HEK293T (cell line): ENCODE data around the gene MYADML2.

Source experiments
- CTCF ChIA-PET: fragments of 350-600 bp; formaldehyde crosslinking; extraction: SDS; loops from one replicate; lab custom pipeline; 2021; ENCODE audit warnings: antibody characterized with exemption, inconsistent platforms; lab: Yijun Ruan, JAX
- POLR2A ChIA-PET: fragments of 350-600 bp; formaldehyde crosslinking; extraction: SDS; loops from one replicate; lab custom pipeline; 2020; ENCODE audit warnings: antibody characterized with exemption, inconsistent platforms; lab: Yijun Ruan, JAX
- DNase-seq: peaks from one replicate; pipeline ENCODE4 v3.0.0; 2012; ENCODE audit warnings: mixed read lengths; ENCODE audit errors: extremely low spot score
- ARNT ChIP-seq: fragments of 450-650 bp; IDR thresholded peaks from 2 replicates; pipeline ENCODE4 v1.6.1; 2017; ENCODE audit warnings: mild to moderate bottlenecking
- BHLHE40 ChIP-seq: fragments of 450-650 bp; IDR thresholded peaks from 2 replicates; pipeline ENCODE4 v1.6.1; 2016; ENCODE audit warnings: mild to moderate bottlenecking, moderate library complexity, borderline replicate concordance
- CTBP1 ChIP-seq: fragments of 450-650 bp; IDR thresholded peaks from 2 replicates; pipeline ENCODE4 v1.6.1; 2016; ENCODE audit warnings: borderline replicate concordance
- ELF4 ChIP-seq: fragments of 450-650 bp; IDR thresholded peaks from 2 replicates; pipeline ENCODE4 v1.6.1; 2017; ENCODE audit warnings: antibody characterized with exemption
- FOXA1 ChIP-seq: fragments of 450-650 bp; IDR thresholded peaks from 2 replicates; pipeline ENCODE4 v1.6.1; 2016; ENCODE audit warnings: mild to moderate bottlenecking
- FOXK2 ChIP-seq: fragments of 450-650 bp; IDR thresholded peaks from 2 replicates; pipeline ENCODE4 v1.6.1; 2016; ENCODE audit warnings: mild to moderate bottlenecking
- FOXM1 ChIP-seq: fragments of 450-650 bp; IDR thresholded peaks from 2 replicates; pipeline ENCODE4 v1.6.1; 2017; ENCODE audit warnings: mild to moderate bottlenecking, borderline replicate concordance
- HDGF ChIP-seq: fragments of 450-650 bp; IDR thresholded peaks from 2 replicates; pipeline ENCODE4 v1.6.1; 2017; ENCODE audit warnings: antibody characterized with exemption, borderline replicate concordance
- L3MBTL2 ChIP-seq: fragments of 450-650 bp; conservative IDR thresholded peaks from 2 replicates; pipeline ENCODE4 v1.6.1; 2016; ENCODE audit warnings: mild to moderate bottlenecking
- LEF1 ChIP-seq: fragments of 450-650 bp; IDR thresholded peaks from 2 replicates; pipeline ENCODE4 v1.6.1; 2017; ENCODE audit warnings: mild to moderate bottlenecking, borderline replicate concordance
- NFRKB ChIP-seq: fragments of 450-650 bp; IDR thresholded peaks from 2 replicates; pipeline ENCODE4 v1.6.1; 2016; ENCODE audit warnings: mild to moderate bottlenecking, moderate library complexity
- SP1 ChIP-seq: fragments of 450-650 bp; IDR thresholded peaks from 2 replicates; pipeline ENCODE4 v1.6.1; 2017
- SUZ12 ChIP-seq: fragments of 450-650 bp; IDR thresholded peaks from 2 replicates; pipeline ENCODE4 v1.6.1; 2016; ENCODE audit warnings: mild to moderate bottlenecking
- TARDBP ChIP-seq: fragments of 450-650 bp; IDR thresholded peaks from 2 replicates; pipeline ENCODE4 v1.6.1; 2016
- ZNF384 ChIP-seq: fragments of 450-650 bp; IDR thresholded peaks from 2 replicates; pipeline ENCODE4 v1.6.1; 2016
- TF ChIP-seq, protein P1 (sequence below): fragments of 450-650 bp; IDR thresholded peaks from 2 replicates; pipeline ENCODE4 v1.6.1; 2016

Gene MYADML2

DNA sequence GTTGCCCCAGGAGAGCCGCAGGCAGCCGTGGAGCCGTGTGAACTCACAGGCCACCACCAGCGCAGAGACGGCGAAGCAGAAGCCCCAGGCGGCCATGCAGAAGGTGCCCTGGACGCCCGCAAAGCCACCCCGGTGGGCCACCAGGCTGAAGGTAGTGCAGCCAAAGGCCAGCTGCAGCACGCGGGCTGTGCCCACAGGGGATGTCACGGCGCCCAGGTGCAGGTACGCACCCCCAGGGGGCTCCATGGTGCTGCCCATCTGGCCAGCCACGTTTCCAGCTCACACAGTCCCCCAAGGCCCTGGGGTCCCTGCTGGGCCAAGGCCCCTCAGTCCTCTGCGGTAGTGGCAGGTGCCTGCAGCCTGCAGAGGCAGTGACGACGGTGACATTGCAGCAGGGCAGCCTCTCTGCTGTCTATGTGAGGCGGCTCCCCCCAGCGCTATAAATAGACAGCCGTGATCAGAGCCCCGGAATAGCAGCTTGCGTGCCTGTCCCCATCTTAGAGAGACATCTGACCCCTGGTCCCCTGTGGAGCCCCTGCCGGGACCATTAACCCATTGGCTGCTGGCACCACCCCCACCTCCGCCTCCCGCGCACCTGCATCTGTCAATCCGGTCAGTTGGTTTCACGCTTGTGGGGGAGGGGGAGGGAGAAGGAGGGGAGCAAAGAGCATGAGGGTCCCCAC, 5.4 kb downstream of the MYADML2 start:
- ChIA-PET CTCF (no interaction called here), POLR2A (interaction anchor here (0.8 to 3.3 kb wide), 2 partner anchors 10 to 15 kb away, joined by 3 to 13 read pairs; no protein-coding TSS in a partner anchor)
- TF ChIP-seq HDGF = peak; percentile 4; the same call in 1 of the 2 replicates
- TF ChIP-seq, protein P1, sequence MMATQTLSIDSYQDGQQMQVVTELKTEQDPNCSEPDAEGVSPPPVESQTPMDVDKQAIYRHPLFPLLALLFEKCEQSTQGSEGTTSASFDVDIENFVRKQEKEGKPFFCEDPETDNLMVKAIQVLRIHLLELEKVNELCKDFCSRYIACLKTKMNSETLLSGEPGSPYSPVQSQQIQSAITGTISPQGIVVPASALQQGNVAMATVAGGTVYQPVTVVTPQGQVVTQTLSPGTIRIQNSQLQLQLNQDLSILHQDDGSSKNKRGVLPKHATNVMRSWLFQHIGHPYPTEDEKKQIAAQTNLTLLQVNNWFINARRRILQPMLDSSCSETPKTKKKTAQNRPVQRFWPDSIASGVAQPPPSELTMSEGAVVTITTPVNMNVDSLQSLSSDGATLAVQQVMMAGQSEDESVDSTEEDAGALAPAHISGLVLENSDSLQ = no peak
- DNase-seq = no peak

DNA sequence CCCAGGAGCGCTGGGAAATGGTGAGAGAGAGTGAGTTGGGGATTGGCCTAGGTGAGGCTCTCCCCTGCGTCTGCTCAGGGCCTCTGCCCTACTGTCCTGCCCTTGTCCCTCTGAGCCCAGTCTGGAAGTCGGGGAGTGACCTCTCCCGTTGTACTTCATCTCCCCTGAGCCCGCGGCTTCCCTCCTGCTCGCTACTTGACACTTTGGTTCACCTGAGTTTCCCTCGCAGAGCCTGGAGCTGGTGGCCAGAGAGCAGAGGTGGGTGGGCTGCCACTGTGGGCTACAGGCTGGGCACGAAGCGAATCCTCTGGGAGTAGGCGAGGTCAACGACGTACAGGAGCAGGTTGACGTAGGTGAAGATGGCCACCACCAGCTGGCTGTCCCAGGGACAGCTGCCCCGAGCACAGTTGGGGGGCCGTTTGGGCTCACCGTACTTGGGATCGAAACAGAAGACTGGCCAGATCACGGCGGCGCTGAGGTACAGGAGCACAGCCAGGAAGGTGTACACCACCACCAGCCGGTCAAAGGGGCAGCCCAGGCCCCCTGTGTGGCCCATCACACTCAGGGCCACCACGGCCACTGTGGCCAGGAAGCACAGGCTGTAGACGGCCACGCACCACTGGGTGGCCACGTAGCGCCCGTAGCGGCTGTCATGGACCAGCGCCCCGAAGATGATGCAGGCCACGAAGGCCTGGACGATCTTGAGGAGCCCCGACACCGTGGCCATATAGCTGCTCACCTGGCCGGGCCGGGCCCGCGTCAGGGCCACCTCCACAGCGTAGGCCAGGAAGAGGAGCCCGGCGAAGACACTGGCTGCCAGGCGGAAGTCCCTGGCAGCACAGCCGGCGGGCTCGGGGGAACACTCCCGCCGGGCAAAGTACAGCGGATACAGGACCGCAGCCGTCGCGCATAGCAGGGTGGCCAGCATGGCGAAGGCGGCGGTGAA, 6.2 kb downstream of the MYADML2 start:
- DNase-seq = no peak
- TF ChIP-seq FOXM1 = no peak
- no peak for TF ChIP-seq LEF1
- no peak for TF ChIP-seq SP1
- no peak for TF ChIP-seq NFRKB
- CTCF ChIA-PET = no interaction called here
- POLR2A ChIA-PET = interaction anchor here (0.8 to 1.2 kb wide), 2 partner anchors 10 to 14 kb away, joined by 3 to 5 read pairs; no protein-coding TSS in a partner anchor

DNA sequence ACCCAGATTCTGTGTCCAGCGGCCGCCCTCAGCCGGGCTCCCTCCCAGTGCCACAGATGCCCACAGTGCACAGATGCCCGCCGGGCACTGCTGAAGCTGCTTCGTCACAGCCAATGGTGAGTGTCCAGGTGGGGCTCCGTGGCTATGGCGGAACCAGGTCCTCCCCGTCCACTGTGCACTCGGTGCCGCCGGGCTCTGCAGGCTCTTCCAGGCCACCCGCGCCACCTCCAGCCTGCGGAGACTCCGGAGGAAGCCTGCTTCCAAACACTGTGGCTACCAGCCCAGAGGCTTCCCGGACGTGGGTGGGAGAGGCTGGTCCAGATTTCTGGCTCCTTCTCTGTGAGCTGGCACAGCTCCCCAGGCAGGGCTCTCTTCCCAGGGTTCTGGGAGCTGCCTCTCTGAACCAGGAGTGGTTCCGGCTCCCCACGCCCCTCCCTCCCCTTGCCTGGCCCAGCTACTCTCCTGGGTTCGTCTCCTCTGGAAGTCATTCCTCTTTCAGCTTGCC, 7.1 kb downstream of the MYADML2 start:
- CTCF ChIA-PET = no interaction called here
- DNase-seq = no peak
- no peak for TF ChIP-seq FOXK2
- no peak for TF ChIP-seq ZNF384
- no peak for TF ChIP-seq BHLHE40
- TF ChIP-seq ELF4 = no peak
- POLR2A ChIA-PET = interaction anchor here (1.2 kb wide), 1 partner anchor 9 kb away, joined by 5 read pairs; no protein-coding TSS in a partner anchor

DNA sequence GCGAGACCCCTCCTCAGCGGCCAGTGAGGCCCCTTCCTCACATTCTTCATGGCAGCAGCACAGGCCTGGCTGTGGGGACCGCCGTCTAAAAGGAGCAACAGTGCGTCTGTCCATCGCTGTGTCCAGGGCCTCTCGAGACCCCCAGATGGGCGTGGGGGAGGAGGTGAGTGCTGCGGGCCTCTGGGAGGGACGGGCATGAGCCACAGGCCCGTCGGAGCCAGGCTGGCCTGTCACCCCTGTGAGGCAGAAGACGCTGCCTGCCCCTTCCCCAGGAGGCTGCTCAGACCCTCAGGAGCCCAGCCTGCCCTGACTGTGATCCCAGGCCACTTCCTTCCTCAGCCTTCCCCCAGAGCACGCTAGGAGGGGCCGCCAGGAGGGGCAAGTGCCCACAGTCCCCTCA, 7.8 kb downstream of the MYADML2 start:
- POLR2A ChIA-PET = interaction anchor here (1.0 to 1.4 kb wide), 2 partner anchors 14 to 72 kb away, joined by 3 read pairs; no protein-coding TSS in a partner anchor
- CTCF ChIA-PET = interaction anchor here (1.1 kb wide), 1 partner anchor 98 kb away, joined by 3 read pairs; the partner anchor contains the start of gene DCXR
- TF ChIP-seq TARDBP (no peak), FOXM1 (no peak), L3MBTL2 (no peak), FOXA1 (no peak), NFRKB (no peak), SP1 (no peak), LEF1 (no peak), FOXK2 (no peak), HDGF (no peak), CTBP1 (no peak), BHLHE40 (no peak), ELF4 (no peak), SUZ12 (no peak), ZNF384 (no peak), ARNT (no peak)
- TF ChIP-seq, protein P1 = no peak
- no peak for DNase-seq

DNA sequence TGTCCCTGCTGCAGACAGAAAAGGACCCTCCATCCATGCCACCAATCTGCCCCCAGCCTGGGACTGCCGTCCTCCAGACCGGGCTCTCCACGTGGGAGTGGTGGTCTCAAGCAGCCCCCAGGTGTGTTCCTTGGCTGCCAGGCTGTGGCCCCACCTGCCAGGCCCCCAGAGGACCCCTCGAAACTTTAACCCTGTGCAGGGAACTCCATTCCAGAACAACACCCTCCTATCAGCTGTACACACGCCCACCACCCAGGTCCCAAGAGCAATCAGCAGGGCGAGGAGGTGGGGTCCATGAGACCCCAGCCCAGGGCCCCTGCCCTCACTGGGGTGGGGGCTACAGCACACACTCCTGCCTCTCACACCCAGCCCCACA, 11.3 kb downstream of the MYADML2 start:
- no peak for TF ChIP-seq ELF4
- TF ChIP-seq, protein P1 = no peak
- TF ChIP-seq TARDBP = no peak
- no peak for TF ChIP-seq FOXM1
- ChIA-PET POLR2A (interaction anchor here (0.9 to 4.4 kb wide), 6 partner anchors 8 to 270 kb away, joined by 4 to 37 read pairs (median 7); partner anchors contain the start of gene MAFG), CTCF (no interaction called here)
- DNase-seq = no peak

DNA sequence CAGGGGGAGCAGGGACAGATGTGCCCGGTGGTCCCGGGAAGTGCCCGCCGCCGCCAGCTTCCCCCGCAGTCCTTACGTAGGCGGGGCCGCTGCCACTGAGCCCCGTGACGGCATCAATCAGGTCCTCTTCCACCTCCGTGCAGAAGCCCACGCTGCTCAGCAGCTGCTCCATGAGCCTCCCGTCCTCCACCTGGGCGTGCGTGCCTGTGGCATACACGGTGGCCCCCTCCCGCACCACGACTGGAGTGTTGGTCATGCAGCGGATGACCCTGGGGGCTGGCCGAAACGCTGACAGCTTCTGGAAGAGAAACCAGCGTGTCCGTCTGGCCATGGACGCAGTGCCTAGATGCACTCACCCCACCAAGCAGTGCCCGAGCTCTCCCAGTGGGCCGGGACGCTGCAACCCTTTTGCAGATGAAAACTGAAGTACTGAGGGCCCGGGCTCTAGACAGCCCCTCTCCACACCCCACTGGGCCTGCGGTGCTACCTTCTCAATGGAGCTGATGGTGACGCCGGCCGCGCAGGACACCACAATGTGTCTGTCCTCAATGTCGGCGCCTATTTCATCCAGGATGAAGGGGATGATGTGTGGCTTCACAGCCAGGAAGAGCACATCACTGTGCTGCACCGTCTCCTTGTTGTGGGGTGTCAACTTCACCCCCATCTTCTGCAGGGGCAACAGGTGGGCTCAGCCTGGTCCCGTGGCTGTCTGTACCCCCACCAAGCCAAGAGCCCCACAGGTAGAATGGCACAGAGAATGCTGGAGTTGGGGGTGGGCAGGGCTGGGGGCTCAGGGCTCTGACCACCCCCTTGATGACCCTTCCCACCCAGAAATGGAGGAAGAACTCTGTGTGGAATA, 12.0 kb downstream of the MYADML2 start:
- ChIA-PET POLR2A (interaction anchor here (1.1 to 4.4 kb wide), 4 partner anchors 8 to 129 kb away, joined by 4 to 37 read pairs (median 10); partner anchors contain the start of gene MAFG), CTCF (no interaction called here)
- DNase-seq = no peak
- TF ChIP-seq ZNF384 (no peak), NFRKB (no peak), HDGF (no peak), FOXM1 (no peak), FOXK2 (no peak), FOXA1 (no peak), LEF1 (no peak), ARNT (no peak), SUZ12 (no peak), CTBP1 (no peak), SP1 (no peak), ELF4 (no peak), L3MBTL2 (no peak), TARDBP (no peak), BHLHE40 (no peak)
- TF ChIP-seq, protein P1 = no peak
